SIG-M5 treated with dmso at 0.1 percent for 504 hours (cell line): ENCODE measurements around the gene CROCC2.

ENCODE experiments used
- DNase-seq: peaks from one replicate; lab custom pipeline; 2025; ENCODE audit not compliant: unreplicated experiment; lab: John Stamatoyannopoulos, UW

Gene CROCC2

GRCh38 chr2:241010531-241011295 lies 104.6 kb downstream of the CROCC2 start:
- no peak for DNase-seq

GRCh38 chr2:241011296-241011600 lies 105.1 kb downstream of the CROCC2 start:
- DNase-seq, result no peak

GRCh38 chr2:241011751-241012510 lies 105.8 kb downstream of the CROCC2 start:
- DNase-seq, result no peak

GRCh38 chr2:241014224-241014623 lies 108.1 kb downstream of the CROCC2 start:
- no peak for DNase-seq

- no peak for DNase-seq
These were observed 108.6 kb downstream of the CROCC2 start for GRCh38 chr2:241014764-241015163.

GRCh38 chr2:241015439-241015838 lies 109.3 kb downstream of the CROCC2 start:
- no peak for DNase-seq

- DNase-seq, result no peak
These were observed 111.2 kb downstream of the CROCC2 start for GRCh38 chr2:241017228-241017940.

GRCh38 chr2:241018051-241018891 lies 112.1 kb downstream of the CROCC2 start:
- DNase-seq, result no peak

- DNase-seq, result no peak
These were observed 113.5 kb downstream of the CROCC2 start for GRCh38 chr2:241019441-241020139.

GRCh38 chr2:241020201-241020600 lies 114.1 kb downstream of the CROCC2 start:
- no peak for DNase-seq

GRCh38 chr2:241020629-241021190 lies 114.6 kb downstream of the CROCC2 start:
- no peak for DNase-seq

GRCh38 chr2:241025639-241026038 lies 119.5 kb downstream of the CROCC2 start:
- DNase-seq, result no peak

GRCh38 chr2:241029599-241030332 lies 123.6 kb downstream of the CROCC2 start:
- DNase-seq, result no peak

GRCh38 chr2:241030333-241030680 lies 124.2 kb downstream of the CROCC2 start:
- no peak for DNase-seq

- DNase-seq, result no peak
These were observed 124.7 kb downstream of the CROCC2 start for GRCh38 chr2:241030883-241031282.

- DNase-seq, result no peak
These were observed 125.5 kb downstream of the CROCC2 start for GRCh38 chr2:241031436-241032165.

- DNase-seq, result no peak
These were observed 127.3 kb downstream of the CROCC2 start for GRCh38 chr2:241033336-241033987.

GRCh38 chr2:241033994-241034393 lies 127.9 kb downstream of the CROCC2 start:
- DNase-seq, result no peak
